H1 (cell line): ENCODE measurements around the gene CENPO. TPM values are rescaled to one million over a fixed set of nuclear protein-coding genes. Genes with fewer than 3 reads are reported as not detected.

Experiments
- ATF2 ChIP-seq: IDR thresholded peaks from 2 replicates; pipeline ENCODE4 v1.6.1; 2012; ENCODE audit warnings: low read length, inconsistent platforms
- polyA plus RNA-seq, 7 experiments: library from polyadenylated mRNA; depleted of rRNA in 3 of 7; stranded (reverse) in 5 of 7; unstranded in 2 of 7; fragments of >200 nt in 5 of 7; fragments of 200-250 nt in 2 of 7; gene quantifications; 1 replicate in 5 of 7; 2 replicates in 1 of 7; 4 replicates in 1 of 7; pipeline versions ENCODE4 v1.2.1 to v1.2.3, GENCODE V29; 2011 to 2013; ENCODE audit warnings: missing spikeins in 2 of 7, mixed read lengths in 2 of 7
- total RNA-seq: library from RNA; stranded (reverse); fragmentation: NEBNext Ultra II Directional; extraction: Animal tissue kit (Norgen Biotek cat#: 25700); gene quantifications from 2 replicates; pipeline ENCODE4 v1.2.1, GENCODE V29; 2021

Gene CENPO
- total and polyA plus RNA-seq, 2 of the 8 experiments (the other 6 are each of a cell fraction or from before 2014, with no cell fraction given) = 34.4 to 46.3 TPM

GRCh38 chr2:24816884-24817283, 23.7 kb downstream of the CENPO start (continued):
- TF ChIP-seq ATF2 = no peak
